HPDE6-E6E7 (cell line): ENCODE data around the gene ARMC7.
"Not testable (repeated sequence)": the region's sequence is repeated elsewhere in the genome, so short reads cannot be mapped to it uniquely, and the experiment has no call there.

Source experiments
- DNase-seq: peaks from one replicate; pipeline ENCODE4 v3.0.0; 2011; ENCODE audit warnings: missing footprints; ENCODE audit errors: extremely low spot score

ARMC7 gene

DNA sequence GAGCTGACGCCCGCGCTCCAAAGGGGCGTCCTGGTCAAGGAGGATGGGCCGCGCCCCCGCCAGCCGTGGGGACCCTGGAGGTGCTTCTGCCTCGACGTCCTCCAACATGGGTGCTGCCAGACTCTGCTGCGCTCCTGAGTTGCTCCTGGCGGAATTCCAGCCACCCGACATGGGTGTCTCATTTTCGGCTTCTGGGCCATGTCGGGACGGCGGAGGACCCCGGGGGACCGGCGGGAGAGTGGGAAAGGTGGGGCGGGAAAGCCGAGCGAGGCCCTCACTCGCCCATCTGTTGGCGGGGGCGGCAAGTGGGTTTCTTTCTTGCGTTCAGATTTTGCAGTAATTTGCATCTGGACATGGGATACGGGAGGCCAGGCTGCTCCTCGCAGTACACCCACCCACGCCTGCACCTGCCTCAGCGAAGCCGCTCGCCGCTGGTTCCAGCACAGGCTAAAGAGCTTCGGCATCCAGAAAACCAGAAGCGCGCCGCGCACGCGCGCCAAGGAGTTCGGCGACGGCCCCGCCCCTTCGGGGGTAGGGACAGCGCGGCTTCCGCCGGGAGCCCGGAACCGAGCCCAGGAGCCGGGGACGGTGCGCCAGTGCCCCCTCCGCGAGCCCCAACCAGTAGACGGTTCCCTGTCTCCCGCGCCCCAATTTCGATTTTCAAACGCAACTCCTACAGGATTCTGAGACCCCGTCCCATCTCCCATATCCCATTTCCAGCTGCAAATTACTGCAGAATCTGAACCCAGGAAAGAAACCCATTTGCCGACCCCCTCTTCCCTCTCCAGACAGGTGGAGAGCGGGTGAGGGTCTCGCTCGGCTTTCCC lies at the start of gene ARMC7:
TSS of gene ARMC7 (plus strand) at position 563 of the 827 bp plus-strand sequence. CDS start 320 bp downstream, outside the sequence.
- DNase-seq, result peak; percentile 94

DNA sequence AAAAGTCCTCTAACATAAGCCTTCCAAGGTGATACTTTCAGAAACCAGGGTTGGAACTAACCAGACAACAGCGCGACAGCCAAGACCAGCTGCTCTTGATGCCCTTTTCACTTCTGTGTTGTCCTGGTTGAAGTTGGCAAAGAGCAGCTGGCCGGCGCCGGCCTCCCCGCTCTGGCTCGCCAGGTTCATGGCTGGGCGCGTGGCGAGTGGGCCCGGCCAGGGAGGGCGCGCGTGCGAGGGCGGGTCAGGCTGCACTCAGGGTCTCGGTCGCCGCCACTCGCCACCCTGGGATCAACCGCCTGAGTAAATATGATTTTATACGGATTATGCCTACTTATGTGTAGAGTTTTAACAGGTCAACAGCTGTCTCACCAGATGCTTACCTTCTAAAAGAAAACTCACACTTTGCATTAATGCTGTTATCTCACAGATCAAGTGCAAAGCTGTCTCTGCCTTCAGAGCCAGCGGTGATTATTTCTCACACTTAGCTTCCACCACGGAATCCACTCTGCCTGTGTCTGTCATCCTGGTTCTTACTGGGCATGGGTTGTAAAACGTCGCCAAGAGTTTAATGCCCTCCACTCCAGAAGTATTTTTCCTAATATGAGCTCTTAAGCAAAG lies 49.2 kb upstream of the ARMC7 start:
- no peak for DNase-seq

DNA sequence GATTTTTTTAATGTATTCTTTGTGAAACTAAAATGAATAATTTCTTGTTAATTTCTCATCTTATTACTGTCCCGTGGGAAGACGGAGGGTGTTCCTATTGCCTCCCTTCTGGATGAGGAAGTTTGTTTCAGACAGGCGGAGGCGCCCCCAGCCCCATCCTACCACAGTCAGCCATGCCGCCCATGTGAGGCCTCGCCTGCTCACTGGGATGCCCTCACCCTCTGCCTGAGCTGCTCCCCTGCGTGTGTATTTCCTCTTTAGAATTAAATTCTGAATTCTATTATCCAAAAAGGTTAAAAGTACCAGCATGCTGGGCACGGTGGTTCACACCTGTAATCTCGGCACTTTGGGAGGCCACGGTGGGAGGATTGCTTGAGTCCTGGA lies 48.7 kb upstream of the ARMC7 start:
- DNase-seq, result no peak

DNA sequence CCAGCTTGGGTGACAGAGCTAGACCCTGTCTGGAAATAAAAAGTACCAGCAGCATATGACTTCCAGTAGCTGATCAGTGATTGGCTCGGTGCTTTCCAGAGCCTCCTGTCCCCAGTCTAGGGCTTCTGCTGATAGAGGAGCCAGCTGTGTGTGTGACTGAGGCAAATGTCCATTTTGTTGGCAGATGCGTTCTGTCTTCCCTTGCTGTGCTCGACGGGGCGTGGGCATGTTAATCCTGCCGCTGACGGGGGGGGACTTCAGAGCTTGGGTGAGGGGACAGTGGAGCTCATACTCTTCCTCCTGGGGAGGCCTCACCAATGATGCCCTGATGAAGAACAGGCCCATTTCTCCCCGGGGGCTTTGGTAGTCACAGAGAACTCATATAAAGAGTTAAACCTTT lies 48.2 kb upstream of the ARMC7 start:
- DNase-seq, result no peak

DNA sequence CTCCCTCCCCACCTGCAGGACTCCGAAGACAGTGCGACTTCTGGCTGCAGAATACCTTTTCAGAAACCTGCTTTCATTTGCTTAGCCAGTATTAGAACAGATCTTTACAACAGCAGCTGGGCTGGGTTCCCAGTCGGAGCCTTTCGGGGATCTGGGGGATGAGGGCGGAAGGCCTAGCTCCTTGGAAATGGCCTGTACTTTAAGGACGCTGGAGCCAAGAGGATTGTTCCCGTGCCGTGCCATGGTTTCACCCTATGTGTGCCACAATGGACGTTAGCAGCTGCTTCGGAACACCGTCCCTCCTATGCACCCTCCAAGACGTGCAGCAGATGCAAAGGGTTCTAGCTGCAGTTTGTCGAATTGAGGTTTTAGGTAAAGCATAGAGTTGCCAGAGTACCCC lies 46.6 kb upstream of the ARMC7 start:
- no peak for DNase-seq

DNA sequence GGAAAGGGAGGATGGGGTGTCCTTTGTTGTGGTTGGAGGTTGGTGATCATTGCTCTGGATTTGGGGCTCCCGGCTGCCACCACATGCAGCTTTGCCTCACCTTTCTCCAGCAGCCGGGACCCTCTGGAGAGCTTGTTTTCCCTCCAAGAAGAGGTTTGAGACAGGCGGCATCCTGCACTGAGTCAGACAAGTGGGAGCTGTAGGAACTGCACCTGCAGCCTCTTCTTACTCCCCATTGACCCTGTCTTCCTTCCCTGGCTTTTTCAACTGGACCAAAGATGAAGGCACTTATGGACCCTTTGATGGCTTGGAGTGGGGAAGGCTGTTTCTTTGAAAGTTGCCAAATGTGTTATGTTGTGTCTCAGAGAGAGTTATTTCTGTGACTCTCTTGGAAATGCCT lies 46.1 kb upstream of the ARMC7 start:
- no peak for DNase-seq

DNA sequence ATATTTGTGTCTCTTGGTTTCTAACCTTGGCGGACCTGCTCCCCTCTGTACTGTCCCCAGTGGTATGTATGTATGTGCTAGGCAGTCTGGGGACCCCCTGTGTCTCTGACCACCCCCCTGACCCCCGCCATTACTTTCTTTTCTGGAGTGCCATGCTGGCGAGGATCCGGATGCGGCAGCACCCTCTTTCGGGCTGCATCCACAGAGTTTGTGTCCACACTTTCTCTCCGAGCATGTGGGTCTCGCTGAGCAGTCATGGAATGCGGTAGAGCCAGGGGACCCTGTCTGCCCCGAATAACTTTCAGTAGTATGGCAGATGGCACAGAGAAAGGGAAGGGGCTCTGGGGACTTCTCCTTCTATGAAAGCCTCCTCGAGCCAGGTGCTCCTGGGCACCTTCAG lies 45.7 kb upstream of the ARMC7 start:
- no peak for DNase-seq

DNA sequence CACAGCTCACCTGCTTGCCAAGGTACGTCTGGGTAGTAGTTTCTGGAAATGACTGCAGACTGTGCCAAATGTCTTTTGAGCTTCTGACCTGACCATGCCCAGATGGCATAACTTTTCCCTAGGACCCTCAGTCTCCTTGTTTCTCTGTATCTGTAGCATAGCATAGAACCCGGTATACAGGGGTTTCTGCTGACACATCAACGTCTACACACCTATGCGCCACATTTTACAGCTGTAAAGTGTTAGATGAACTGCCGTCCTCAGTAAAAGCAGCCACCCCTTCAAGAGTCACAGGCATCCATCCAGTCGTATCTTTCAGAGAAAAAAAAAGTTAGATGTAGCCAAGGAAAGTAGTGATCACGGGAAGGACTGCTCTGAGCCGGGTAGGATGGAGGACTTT lies 45.3 kb upstream of the ARMC7 start:
- no peak for DNase-seq

DNA sequence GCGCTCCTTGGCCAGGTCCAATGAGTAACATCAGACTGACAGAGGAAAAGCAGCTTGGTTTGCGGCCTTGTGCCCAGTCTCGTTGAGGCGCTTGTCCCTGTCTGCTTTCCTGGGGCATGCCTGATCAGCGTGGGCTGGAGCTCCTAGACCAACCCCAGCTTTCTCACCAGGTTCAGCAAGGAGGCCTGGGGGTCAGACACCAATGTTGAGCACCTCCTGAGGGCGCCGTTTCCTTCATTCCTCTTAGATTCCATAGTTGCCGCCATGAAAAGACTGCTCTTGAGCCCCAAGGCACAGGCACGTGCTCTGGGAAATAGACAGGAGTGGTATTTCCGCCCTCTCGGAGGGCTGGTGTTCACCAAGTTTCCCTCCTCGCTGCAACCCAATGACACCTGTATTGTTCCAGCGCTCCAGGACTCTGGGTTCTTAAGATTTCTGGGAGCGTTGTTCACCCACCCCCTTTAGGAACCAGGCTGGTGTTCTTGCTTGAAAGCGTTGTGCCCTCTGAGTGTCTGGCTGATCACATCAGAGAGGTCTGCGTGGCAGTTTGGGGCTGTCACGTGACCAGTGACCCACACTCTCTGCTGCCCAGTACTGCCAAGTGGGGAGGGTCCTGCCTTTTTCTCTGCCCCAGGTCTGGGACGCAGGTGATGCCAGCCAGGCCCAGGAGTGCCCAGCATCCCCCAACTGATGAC lies 44.8 kb upstream of the ARMC7 start:
- DNase-seq, result no peak

DNA sequence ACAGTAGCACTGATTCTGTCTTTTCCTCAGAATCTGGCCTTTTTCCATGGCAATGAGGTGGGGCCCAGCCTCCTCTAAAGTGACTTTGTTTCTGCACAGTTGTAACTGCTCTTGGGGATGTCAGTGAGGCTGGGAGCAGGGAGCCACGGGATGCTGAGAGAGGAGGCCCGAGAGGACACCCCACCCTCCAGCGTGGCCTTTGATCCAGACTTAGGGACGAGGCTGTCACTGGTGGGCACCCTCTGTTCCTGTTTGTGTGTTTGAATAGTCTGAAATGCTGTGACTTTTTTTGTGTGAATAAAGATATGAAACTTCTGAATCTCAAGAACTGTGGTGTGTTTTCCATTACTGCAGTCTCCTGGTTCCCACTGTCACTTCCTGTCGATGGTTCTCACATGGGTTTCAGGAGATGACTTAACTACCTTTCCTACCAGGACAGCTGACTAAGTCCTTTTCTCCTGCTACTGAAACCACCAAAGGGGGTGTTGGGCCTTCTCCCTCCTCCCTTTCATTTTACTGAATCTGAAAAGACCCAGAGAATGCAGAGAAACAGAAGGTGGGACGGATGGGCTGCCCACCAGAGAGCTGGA lies 44.1 kb upstream of the ARMC7 start:
- no peak for DNase-seq

DNA sequence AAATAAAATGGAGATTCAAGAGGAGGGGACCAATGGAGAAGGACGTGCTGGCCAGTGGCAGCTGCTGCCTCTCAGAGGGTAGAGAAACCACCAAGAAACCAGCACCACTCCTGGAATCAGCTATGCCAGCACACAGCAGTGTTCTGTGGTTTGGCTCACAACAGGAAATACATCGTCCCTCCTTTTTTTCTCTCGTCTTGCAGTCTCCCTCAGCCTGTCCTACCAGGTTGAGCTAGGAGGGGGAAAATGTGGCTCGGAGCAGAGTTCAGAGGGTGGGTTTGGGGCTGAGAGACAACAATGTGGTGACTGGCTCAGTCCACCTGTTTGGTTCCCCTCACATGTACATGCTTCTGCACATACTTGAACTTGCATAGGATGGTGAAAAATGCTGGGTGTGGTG lies 41.9 kb upstream of the ARMC7 start:
- DNase-seq, result no peak

DNA sequence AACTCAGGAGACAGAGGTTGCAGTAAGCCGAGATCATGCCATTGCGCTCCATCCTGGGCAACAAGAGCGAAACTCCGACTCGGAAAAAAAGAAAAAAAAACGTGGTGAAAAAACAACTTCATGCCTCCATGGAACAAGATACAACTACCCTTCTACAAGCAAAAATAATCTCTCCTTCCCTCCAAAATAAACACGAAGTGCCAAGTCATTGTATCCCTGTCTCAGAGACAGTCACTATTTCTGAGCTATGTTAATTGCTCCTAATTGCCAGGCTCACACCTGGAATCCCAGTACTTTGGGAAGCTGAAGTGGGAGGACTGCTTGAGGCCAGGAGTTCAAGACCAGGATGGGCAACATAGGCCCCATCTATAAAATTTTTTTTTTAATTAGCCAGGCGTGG lies 41.0 kb upstream of the ARMC7 start:
- no peak for DNase-seq

DNA sequence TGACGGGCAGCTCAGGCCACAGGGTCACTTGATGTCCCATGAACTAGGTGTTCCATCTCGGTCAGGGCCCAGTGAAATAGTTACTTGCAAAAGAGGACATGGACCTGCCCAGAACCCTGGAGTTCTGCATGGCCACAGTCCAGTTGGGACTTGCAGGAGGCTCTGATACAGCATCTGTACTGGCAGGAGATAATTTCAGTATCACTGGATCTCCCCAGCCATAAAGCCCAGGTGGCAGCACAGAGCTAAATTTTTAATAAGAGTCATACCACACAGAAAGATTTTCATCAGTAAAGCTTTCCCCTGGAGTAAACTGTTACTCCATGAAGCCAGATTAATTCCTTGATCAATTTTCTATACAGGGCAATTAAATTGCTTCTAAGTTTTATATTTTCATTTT lies 40.0 kb upstream of the ARMC7 start:
- peak; percentile 65 for DNase-seq

DNA sequence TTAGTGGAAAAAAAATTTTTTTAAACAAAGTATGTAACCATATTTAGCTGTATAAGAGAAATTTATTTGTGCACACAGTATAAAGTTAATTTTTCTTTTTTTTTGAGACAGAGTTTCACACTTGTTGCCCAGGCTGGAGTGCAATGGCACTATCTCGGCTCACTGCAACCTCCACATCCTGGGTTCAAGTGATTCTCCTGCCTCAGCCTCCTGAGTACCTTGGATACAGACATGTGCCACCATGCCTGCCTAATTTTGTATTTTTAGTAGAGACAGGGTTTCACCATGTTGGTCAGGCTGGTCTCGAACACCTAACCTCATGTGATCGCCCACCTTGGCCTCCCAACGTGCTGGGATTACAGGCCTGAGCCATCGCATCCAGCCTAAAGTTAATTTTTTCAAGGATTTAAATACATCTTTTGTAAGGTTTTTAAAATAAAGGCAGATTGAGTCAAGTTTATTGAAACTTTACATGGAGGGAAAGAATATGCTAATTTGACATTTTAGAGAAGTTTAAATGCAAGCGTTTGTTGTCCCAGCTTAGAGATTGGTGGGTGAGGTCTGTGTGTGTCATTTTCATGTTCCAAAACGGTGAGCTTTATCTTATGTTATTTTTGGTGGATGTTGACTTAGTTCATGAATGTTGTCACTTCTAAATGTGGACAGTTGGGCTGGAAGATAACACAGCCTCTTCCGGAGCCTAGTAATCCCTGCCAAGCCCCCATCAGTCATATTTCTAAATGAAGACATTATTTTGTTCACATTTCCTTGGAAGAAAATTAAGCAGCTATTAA lies 38.1 kb upstream of the ARMC7 start:
- not testable (repeated sequence) for DNase-seq

DNA sequence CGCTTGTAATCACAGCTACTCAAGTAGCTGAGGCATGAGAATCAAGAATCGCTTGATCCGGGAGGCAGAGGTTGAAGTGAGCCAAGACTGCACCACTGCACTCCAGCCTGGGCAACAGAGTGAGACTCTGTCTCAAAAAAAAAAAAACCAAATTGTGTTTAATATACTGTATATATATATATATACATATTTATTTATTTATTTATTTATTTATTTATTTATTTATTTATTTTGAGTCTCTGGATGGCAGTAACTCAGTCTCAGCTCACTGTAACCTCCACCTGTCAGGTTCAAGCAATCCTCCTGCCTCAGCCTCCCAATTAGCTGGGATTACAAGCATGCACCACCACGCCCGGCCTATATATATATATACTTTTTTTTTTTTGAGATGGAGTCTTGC lies 36.9 kb upstream of the ARMC7 start:
- not testable (repeated sequence) for DNase-seq

DNA sequence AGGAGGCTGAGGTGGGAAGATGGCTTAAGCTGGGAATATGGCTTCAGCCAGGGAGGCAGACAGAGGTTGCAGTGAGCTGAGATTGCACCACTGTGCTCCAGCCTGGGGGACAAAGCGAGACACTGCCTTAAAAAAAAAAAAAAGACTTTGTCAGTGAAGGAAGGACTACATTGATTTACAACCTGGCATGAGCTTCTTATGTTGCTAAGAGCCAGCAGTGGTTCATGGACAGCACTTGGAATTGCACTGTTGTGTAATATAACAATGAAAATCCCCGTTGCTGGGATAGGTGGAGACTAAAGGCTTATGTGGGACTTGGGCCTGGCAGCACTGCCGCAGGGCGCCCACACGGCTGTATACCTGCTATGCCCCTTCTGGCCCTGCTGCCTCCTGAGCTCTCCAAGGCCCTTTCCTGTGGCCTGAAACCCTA lies 36.1 kb upstream of the ARMC7 start:
- DNase-seq, result no peak

DNA sequence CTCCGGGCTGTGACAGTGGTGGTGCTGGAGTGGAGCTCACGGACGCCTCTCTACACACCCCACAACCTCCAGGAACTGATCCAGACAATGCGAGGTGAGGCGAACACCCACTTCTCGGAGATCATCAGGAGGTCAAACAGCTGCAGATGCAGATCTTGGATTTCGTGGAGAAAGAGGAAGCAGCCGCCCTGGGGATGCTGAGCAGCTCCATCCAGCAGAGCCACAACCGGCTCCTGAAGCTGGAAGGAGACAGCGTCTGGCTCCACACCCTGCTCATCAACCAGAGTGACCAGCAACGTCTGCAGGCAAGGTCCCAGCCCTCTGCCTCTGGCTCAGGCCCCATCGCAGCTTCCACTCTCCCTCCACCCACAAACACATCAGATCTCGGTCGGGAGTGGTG lies 35.2 kb upstream of the ARMC7 start:
- no peak for DNase-seq

DNA sequence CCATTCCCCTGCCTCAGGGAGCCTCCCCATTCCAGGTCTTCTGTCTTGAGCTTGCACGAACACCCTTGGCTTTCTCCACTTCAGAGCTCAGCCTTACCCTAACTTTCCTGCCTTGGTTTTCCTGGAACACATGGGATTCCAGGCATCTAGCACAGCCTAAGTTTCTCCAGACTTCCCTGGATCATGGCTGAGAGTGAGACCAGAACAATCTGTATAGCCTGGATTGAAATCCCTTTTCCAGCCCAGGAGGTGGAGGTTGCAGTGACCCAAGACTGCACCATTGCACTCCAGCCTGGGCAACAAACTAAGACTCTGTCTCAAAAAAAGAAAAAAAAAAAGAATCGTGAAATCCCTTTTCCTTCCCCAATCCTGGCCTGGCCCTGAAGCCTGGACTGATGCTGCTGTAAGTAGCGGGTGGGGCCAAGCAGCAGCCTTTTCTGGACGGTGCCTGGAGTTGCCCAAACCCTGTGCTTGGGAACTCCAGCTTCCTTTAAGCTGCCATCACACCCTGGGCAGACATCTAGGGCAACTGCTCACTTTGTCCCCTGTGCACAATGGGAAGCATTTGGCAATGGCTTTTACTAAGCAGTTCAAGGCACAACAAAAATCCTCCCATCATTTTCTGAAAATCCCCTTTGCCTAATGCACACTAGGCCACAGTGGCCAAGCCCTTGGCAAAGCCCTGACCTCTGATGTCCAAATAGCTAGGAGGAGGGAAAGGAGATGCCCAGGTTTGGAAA lies 34.0 kb upstream of the ARMC7 start:
- DNase-seq, result no peak

DNA sequence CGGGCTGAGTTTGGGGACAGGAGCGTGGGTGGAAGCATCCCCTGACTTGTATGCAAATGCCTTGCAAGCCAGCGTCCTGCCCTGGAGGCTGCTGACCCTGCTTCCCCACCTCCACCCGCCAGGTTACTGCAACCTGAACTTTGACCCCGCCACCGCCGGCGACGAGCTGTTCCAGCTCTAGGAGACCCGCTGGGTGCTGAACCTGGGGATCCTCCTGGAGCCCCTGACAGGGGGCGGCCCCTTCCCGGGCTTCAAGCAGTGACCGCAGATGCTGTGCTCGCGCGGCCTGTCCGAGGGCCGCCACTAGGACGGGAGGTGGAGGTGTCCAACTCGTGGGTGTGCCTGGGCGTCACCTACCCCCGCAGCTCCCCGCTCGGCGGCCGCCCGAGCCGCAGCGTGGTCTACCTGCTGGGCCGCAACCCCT lies 32.7 kb upstream of the ARMC7 start:
- DNase-seq, result no peak

DNA sequence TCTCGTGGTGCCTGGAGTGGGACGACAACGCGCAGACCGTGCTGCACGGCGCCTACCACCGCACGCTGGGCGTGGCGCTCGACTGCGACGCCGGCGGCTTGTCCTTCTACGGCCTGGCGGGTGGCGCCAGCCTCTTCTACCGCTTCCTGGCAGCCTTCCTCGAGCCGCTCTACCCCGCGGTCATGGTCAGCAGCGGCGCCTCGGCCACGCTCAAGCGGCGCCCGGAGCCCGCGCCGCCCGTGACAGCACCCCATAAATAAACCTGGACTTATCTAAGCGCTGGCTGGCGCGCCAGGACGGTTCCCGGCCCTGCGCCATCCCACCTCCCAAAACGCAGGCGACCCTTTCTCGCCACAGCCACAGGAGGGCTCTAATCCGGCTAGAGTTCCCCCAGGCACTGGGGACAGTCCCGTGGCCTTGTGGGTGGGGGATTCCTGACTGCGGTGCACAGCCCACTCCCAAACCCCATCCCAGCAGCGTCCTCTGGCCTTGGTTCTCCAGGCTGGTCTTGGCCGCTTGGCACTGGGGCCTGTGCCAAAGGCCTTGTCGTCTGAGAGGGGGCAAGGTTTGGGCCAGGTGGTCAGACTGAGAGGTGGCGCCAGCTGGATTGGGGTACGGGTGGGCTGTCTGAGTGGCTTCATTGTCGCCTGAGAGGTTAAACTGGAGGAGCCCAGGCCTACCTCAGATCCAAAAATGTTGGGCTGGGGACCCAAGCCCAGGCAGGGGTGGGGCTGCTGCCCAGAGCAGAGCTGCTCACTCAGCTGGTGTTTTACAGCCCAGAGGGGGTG lies 32.1 kb upstream of the ARMC7 start:
- no peak for DNase-seq
